DND-41 (cell line): ENCODE measurements around the gene MSL2.

Experiments
- ATAC-seq: fragments of 200-7000 bp; cut with Tn5 transposase; 3 replicates; pipeline ENCODE4 v1.9.1; 2021; ENCODE audit warnings: low read depth; ENCODE audit not compliant: insufficient read depth
- DNase-seq: peaks from one replicate; pipeline ENCODE4 v3.0.0-alpha.2; 2020
- H2AFZ ChIP-seq: 2 replicates; pipeline ENCODE4 v1.6.0; 2012; ENCODE audit warnings: low read depth, low read length
- H3K27ac ChIP-seq: 2 replicates; pipeline ENCODE4 v1.5.1; 2012; ENCODE audit warnings: low read length, inconsistent platforms
- H3K27me3 ChIP-seq: fragments of 200-600 bp; sonication (generic); 2 replicates; pipeline ENCODE4 v1.6.0; 2012; ENCODE audit warnings: low read length, mild to moderate bottlenecking, inconsistent platforms; ENCODE audit not compliant: insufficient read depth, poor library complexity
- H3K36me3 ChIP-seq: 2 replicates; pipeline ENCODE4 v1.5.1; 2012; ENCODE audit warnings: low read length, inconsistent platforms; ENCODE audit not compliant: insufficient read depth
- H3K4me1 ChIP-seq: 2 replicates; pipeline ENCODE4 v1.5.1; 2012; ENCODE audit warnings: mild to moderate bottlenecking, low read length; ENCODE audit not compliant: insufficient read depth
- H3K4me2 ChIP-seq: 2 replicates; pipeline ENCODE4 v1.6.0; 2012; ENCODE audit warnings: mild to moderate bottlenecking, moderate library complexity, low read length, inconsistent platforms; ENCODE audit not compliant: insufficient read depth
- H3K4me3 ChIP-seq, 2 experiments: fragments of 200-600 bp in 1 of 2; shearing (Covaris generic) in 1 of 2; 2 replicates each; pipeline ENCODE4 v1.5.1; 2012 to 2016; ENCODE audit warnings: inconsistent platforms in 2 of 2, low read length in 2 of 2, mild to moderate bottlenecking in 2 of 2, low read depth in 1 of 2, moderate library complexity in 1 of 2
- H3K79me2 ChIP-seq: 2 replicates; pipeline ENCODE4 v1.6.0; 2012; ENCODE audit warnings: low read length, inconsistent platforms; ENCODE audit not compliant: insufficient read depth
- H3K9ac ChIP-seq: 2 replicates; pipeline ENCODE4 v1.6.0; 2012; ENCODE audit warnings: low read depth, mild to moderate bottlenecking, inconsistent platforms, low read length, moderate library complexity
- H3K9me3 ChIP-seq: 2 replicates; pipeline ENCODE4 v1.5.1; 2012; ENCODE audit warnings: low read length, moderate library complexity, mild to moderate bottlenecking, inconsistent platforms; ENCODE audit not compliant: insufficient read depth, severe bottlenecking
- H4K20me1 ChIP-seq: 2 replicates; pipeline ENCODE4 v1.6.0; 2012; ENCODE audit warnings: low read length; ENCODE audit not compliant: insufficient read depth
- CTCF ChIP-seq: IDR thresholded peaks from 2 replicates; pipeline ENCODE4 v1.5.1; 2012; ENCODE audit warnings: borderline replicate concordance, low read length, moderate library complexity, mild to moderate bottlenecking; ENCODE audit not compliant: poor library complexity, severe bottlenecking; ENCODE audit errors: extremely low read depth
- EZH2 ChIP-seq: IDR thresholded peaks from 3 replicates; pipeline ENCODE4 v1.6.1; 2012; ENCODE audit warnings: borderline replicate concordance, low read depth, mild to moderate bottlenecking, moderate library complexity, low read length, inconsistent platforms; ENCODE audit not compliant: severe bottlenecking

MSL2 gene

GRCh38 chr3:136162322-136162721, 33.8 kb downstream of the MSL2 start:
- peaks cover 29% of the 10 kb centered on the region for H3K4me1 ChIP-seq
- H3K4me2 ChIP-seq: no peak overlapping the region
- peaks cover 8% of the 10 kb centered on the region; the same call in 1 of the 2 replicates for H3K36me3 ChIP-seq
- no peak for TF ChIP-seq CTCF
- no peak for TF ChIP-seq EZH2
- no peak overlapping the region for H3K4me3 ChIP-seq
- no peaks in the 10 kb centered on the region for H3K9me3 ChIP-seq
- peaks cover 98% of the 10 kb centered on the region for H3K79me2 ChIP-seq
- H4K20me1 ChIP-seq: peaks cover 92% of the 10 kb centered on the region
- H3K9ac ChIP-seq: no peak overlapping the region
- ATAC-seq (no peak), DNase-seq (no peak)
- H3K27ac ChIP-seq: no peak overlapping the region
- no peaks in the 10 kb centered on the region for H3K27me3 ChIP-seq
- H2AFZ ChIP-seq: no peak overlapping the region

GRCh38 chr3:136161516-136161915, 34.6 kb downstream of the MSL2 start:
- peaks cover 8% of the 10 kb centered on the region; the same call in 1 of the 2 replicates for H3K36me3 ChIP-seq
- H3K9me3 ChIP-seq: no peaks in the 10 kb centered on the region
- no peak for DNase-seq
- H3K9ac ChIP-seq: no peak overlapping the region
- H2AFZ ChIP-seq: no peak overlapping the region
- H3K79me2 ChIP-seq: peaks cover 98% of the 10 kb centered on the region
- H3K27ac ChIP-seq: peak overlapping the region; percentile 7; the same call in 1 of the 2 replicates
- peaks cover 93% of the 10 kb centered on the region for H4K20me1 ChIP-seq
- ATAC-seq: no peak
- TF ChIP-seq CTCF (no peak), EZH2 (no peak)
- no peaks in the 10 kb centered on the region for H3K27me3 ChIP-seq
- peaks cover 28% of the 10 kb centered on the region for H3K4me1 ChIP-seq
- H3K4me3 ChIP-seq: no peak overlapping the region
- H3K4me2 ChIP-seq: no peak overlapping the region

GRCh38 chr3:136152963-136153362, 43.2 kb downstream of the MSL2 start:
- Histone ChIP-seq H3K36me3 (peaks cover 50% of the 10 kb centered on the region), H3K9me3 (no peaks in the 10 kb centered on the region), H3K79me2 (peaks cover 100% of the 10 kb centered on the region), H3K4me1 (no peaks in the 10 kb centered on the region), H3K27ac (no peak overlapping the region), H3K27me3 (no peaks in the 10 kb centered on the region), H3K4me2 (no peak overlapping the region), H4K20me1 (peaks cover 92% of the 10 kb centered on the region), H2AFZ (no peak overlapping the region), H3K4me3 (no peak overlapping the region), H3K9ac (no peak overlapping the region)
- TF ChIP-seq CTCF (no peak), EZH2 (no peak)
- ATAC-seq: 0 out of 3 replicates have a peak, but pooled peaks have one; percentile 19
- no peak for DNase-seq

- Histone ChIP-seq H3K27ac (no peak overlapping the region), H3K4me1 (no peaks in the 10 kb centered on the region), H2AFZ (no peak overlapping the region), H4K20me1 (peaks cover 92% of the 10 kb centered on the region), H3K9me3 (no peaks in the 10 kb centered on the region), H3K4me3 (no peak overlapping the region), H3K79me2 (peaks cover 100% of the 10 kb centered on the region), H3K27me3 (no peaks in the 10 kb centered on the region), H3K9ac (no peak overlapping the region), H3K36me3 (peaks cover 55% of the 10 kb centered on the region), H3K4me2 (no peak overlapping the region)
- ATAC-seq (no peak), DNase-seq (no peak)
- TF ChIP-seq CTCF (no peak), EZH2 (no peak)
Observed at GRCh38 chr3:136152176-136152843, 43.8 kb downstream of the MSL2 start.
